Transverse colon (tissue), 4 donors: Measurements from ENCODE around the gene CCNDBP1. TPM values are rescaled to one million over a fixed set of nuclear protein-coding genes. Genes with fewer than 3 reads are reported as not detected.

ENCODE experiments used
- DNase-seq: peaks from one replicate; pipeline ENCODE4 v3.0.0-alpha.2; 2019
- H3K27ac ChIP-seq, 4 donors: fragments of 200-600 bp; sonication (generic); 2 replicates each; pipeline ENCODE4 v1.5.1; 2016 to 2018; ENCODE audit warnings: inconsistent platforms in 4 of 4
- H3K27me3 ChIP-seq: fragments of 200-600 bp; sonication (generic); 2 replicates; pipeline ENCODE4 v1.5.1; 2017; ENCODE audit warnings: inconsistent platforms
- H3K36me3 ChIP-seq, 4 donors: fragments of 200-600 bp; sonication (generic); 2 replicates each; pipeline ENCODE4 v1.5.1; 2017 to 2019; ENCODE audit warnings: inconsistent platforms in 4 of 4
- H3K4me1 ChIP-seq, 4 donors: fragments of 200-600 bp; sonication (generic); 2 replicates each; pipeline ENCODE4 v1.5.1; 2017 to 2020; ENCODE audit warnings: inconsistent platforms in 4 of 4
- H3K4me3 ChIP-seq, 4 donors: fragments of 200-600 bp; sonication (generic); 1 replicate in 1 of 4; 2 replicates in 3 of 4; pipeline versions ENCODE4 v1.5.1 to v1.6.1; 2017 to 2019; ENCODE audit warnings: inconsistent platforms in 4 of 4
- H3K9me3 ChIP-seq, 2 donors: fragments of 200-600 bp; sonication (generic); 2 replicates each; pipeline ENCODE4 v1.5.1; 2017 to 2019; ENCODE audit warnings: inconsistent platforms in 2 of 2
- EP300 ChIP-seq: sonication (generic); formaldehyde crosslinking; IDR thresholded peaks from one replicate; pipeline ENCODE4 v1.6.1; 2017; ENCODE audit warnings: antibody characterized with exemption, low read depth
- POLR2A ChIP-seq: fragments of 450-650 bp; IDR thresholded peaks from one replicate; pipeline ENCODE4 v1.6.1; 2016; ENCODE audit warnings: antibody characterized with exemption, mild to moderate bottlenecking, moderate library complexity
- POLR2AphosphoS5 ChIP-seq, 3 donors: sonication (generic); formaldehyde crosslinking; IDR thresholded peaks; one replicate each; pipeline ENCODE4 v1.6.1; 2016; ENCODE audit warnings: antibody characterized with exemption in 3 of 3
- WGBS, 2 donors: methylation state at CpG; one replicate each; pipeline ENCODE4 v1.1.5; 2018; ENCODE audit warnings: low coverage in 1 of 2; 5-methylcytosine and 5-hydroxymethylcytosine counted together
- in situ Hi-C, 4 donors: fragments of 200-750 bp; cut with MboI; loops; one replicate each; pipeline versions ENCODE4 v1.15.0 to v1.15.1; 2017; ENCODE audit warnings: low sequenced_read_pairs in 3 of 4, low pct_ligation_motif_present in 1 of 4, low pct_unique_long_range_greater_than_20kb in 1 of 4
- intact Hi-C: fragments of 100-400 bp; cut with DNase I; formaldehyde crosslinking; loops from one replicate; pipeline ENCODE4 v1.15.1; 2023; ENCODE audit warnings: low total_unique reads
- total RNA-seq, 4 donors: library from RNA; depleted of rRNA; stranded (reverse); fragments of >200 nt; gene quantifications; one replicate each; pipeline ENCODE4 v1.1.0, GENCODE V29; 2016
- TF ChIP-seq, protein P1 (sequence below), 5 experiments: fragments of 200-600 bp in 3 of 5; fragments of 450-650 bp in 2 of 5; sonication (generic) in 3 of 5; IDR thresholded peaks; 1 replicate in 2 of 5; 2 replicates in 3 of 5; pipeline ENCODE4 v1.5.1; 2016 to 2017; ENCODE audit warnings: antibody characterized with exemption in 5 of 5, inconsistent platforms in 3 of 5, mild to moderate bottlenecking in 2 of 5, moderate library complexity in 1 of 5

The CCNDBP1 gene
- total RNA-seq, 4 donors from 2014 or later, result 20.7 to 120 (median 80.0) TPM

DNA sequence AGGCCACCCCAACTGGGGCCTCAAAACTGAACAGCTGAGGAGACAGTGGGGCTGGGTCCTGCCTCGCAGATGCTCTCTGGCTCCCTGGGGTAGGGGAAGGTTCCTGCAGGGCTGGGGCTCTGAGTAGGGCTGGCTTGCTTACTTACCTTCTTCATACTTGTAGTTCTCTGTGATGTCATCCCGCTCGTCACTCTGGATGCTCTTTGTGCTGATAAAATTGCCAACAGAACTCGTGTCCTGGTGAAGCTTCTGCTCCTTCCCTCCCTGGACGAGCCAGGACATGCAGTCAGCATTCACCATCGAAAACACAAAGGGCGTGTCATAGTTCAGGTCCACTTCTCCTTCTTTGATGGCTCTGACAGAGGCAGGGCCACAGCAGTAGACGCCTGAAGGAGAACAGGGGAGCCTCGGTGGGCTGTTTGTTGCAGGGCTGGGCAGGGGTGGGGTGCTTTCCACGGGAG, 53.5 kb downstream of the CCNDBP1 start:
- no peak for DNase-seq
- in situ Hi-C loops, result no loop called here
- TF ChIP-seq POLR2AphosphoS5 (IDR thresholded peaks at IDR 0.05) (no peak), EP300 (no peak)

DNA sequence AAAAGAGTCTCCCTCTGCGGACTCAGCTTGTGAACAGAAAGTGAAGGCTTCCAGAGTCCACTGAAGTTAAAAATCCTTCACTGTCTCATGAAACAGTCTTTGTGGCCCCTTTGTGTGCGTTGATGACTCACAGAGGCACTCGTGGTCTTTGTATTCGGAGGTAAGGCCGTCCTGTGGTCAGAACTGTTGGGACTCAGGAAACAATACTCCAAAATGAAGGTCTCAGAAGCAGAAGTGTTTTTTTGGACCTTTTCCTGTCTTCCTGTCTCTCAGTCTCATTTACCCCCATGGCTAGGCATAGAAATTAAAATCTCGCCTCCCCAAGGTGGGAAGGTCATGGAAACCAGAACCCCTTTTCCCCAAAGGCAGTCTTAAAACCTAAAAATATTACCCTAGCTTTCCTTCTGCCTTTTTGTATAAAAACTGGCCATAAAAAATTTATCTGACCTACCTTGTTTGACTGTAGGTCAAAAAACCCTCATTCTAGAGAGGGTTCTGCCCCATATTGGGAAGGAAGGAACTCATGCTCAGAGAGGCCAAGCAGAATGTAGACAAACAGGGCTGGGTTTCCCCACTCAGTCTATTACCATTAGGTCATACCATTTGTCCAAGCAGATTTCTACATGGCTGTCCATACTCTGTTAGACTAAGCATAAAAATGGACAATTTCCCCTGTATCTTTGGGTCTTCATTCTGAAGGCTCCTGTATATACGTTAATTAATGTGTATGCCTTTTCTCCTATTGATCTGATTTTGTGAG, 54.7 kb downstream of the CCNDBP1 start:
- Histone ChIP-seq H3K36me3 (no peaks in the 10 kb centered on the region), H3K27me3 (no peaks in the 10 kb centered on the region), H3K4me1 (no peaks in the 10 kb centered on the region), H3K27ac (no peak overlapping the region), H3K4me3 (no peak overlapping the region), H3K9me3 (no peaks in the 10 kb centered on the region)
- no peak for DNase-seq
- TF ChIP-seq POLR2A (no peak), POLR2AphosphoS5 (IDR thresholded peaks at IDR 0.05) (no peak), EP300 (no peak)
- TF ChIP-seq, protein P1, sequence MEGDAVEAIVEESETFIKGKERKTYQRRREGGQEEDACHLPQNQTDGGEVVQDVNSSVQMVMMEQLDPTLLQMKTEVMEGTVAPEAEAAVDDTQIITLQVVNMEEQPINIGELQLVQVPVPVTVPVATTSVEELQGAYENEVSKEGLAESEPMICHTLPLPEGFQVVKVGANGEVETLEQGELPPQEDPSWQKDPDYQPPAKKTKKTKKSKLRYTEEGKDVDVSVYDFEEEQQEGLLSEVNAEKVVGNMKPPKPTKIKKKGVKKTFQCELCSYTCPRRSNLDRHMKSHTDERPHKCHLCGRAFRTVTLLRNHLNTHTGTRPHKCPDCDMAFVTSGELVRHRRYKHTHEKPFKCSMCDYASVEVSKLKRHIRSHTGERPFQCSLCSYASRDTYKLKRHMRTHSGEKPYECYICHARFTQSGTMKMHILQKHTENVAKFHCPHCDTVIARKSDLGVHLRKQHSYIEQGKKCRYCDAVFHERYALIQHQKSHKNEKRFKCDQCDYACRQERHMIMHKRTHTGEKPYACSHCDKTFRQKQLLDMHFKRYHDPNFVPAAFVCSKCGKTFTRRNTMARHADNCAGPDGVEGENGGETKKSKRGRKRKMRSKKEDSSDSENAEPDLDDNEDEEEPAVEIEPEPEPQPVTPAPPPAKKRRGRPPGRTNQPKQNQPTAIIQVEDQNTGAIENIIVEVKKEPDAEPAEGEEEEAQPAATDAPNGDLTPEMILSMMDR (IDR thresholded peaks at IDR 0.05), result no peak
- in situ Hi-C loops (no loop called here), intact Hi-C loops (no loop called here)
- 82 to 83% methylated on average over 3 to 7 of the region's 7 CpGs for WGBS, 2 donors

More for the DNA sequence above, 53.5 kb downstream of the CCNDBP1 start:
- no peak overlapping the region for H3K4me3 ChIP-seq
- no peak overlapping the region for H3K27ac ChIP-seq
- H3K4me1 ChIP-seq, result no peaks in the 10 kb centered on the region
- H3K36me3 ChIP-seq, result no peaks in the 10 kb centered on the region
- intact Hi-C loops, result no loop called here
- no peaks in the 10 kb centered on the region for H3K27me3 ChIP-seq
- WGBS, 2 donors, result 68 to 71% methylated on average over 4 to 10 of the region's 10 CpGs
- H3K9me3 ChIP-seq, result no peaks in the 10 kb centered on the region

DNA sequence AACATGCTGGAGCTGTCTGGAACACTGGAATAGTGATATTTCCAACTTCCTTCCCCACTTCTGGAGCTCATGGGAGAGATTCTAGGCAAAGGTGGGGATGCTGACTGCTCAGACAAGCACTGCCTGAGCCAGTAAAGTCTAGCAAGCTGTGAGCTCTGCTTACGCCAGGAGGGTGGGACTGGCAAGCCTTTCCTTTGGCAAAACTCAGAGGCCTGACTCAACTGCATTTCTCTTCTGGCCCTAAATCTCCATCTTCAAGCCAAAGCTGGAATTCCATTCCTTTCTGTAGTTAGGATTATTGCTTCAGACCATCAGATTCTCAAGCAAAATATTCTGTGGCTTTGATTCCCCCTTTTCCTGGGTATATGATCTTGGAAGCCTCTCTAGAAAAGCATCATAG, 55.9 kb downstream of the CCNDBP1 start:
- TF ChIP-seq POLR2AphosphoS5 (IDR thresholded peaks at IDR 0.05), result no peak
- TF ChIP-seq EP300, result no peak
- TF ChIP-seq, protein P1 (IDR thresholded peaks at IDR 0.05), result no peak
- TF ChIP-seq POLR2A, result no peak
- H3K36me3 ChIP-seq, result no peaks in the 10 kb centered on the region
- intact Hi-C loops (no loop called here), in situ Hi-C loops (no loop called here)
- no peaks in the 10 kb centered on the region for H3K9me3 ChIP-seq
- 77% methylated on average over 1 of the region's 1 CpG; no CpG with 5 or more reads in 1 of the 2 donors for WGBS, 2 donors
- H3K27ac ChIP-seq, result no peak overlapping the region
- peak; percentile 14 for DNase-seq
- H3K4me1 ChIP-seq, result no peaks in the 10 kb centered on the region
- H3K27me3 ChIP-seq, result no peaks in the 10 kb centered on the region
- no peak overlapping the region for H3K4me3 ChIP-seq

DNA sequence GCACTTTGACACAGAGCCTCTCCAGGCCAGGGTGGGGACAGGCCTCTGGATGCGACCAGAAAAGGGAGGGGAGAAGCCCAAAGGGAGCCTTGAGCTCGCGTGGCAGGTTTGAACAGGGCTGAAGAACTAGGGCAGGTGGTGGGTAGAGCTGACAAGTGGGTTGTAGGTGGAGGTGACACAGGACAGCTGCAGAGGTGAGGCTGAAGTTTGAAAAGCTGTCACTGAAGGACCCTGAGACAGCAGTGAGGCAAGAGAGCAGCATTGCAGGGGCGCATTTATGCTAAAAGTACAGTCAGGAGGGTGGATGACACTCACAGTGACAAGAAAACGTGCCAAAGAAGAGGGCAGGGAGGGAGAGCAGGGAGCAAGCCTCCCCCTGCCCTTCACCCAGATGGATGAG, 57.4 kb downstream of the CCNDBP1 start:
- 60 to 70% methylated on average over 2 to 5 of the region's 5 CpGs for WGBS, 2 donors
- H3K4me1 ChIP-seq, result no peaks in the 10 kb centered on the region
- TF ChIP-seq POLR2A, result no peak
- no peak for TF ChIP-seq POLR2AphosphoS5 (IDR thresholded peaks at IDR 0.05)
- no peak for TF ChIP-seq EP300
- TF ChIP-seq, protein P1 (IDR thresholded peaks at IDR 0.05), result no peak

More for the DNA sequence above, 57.4 kb downstream of the CCNDBP1 start:
- in situ Hi-C loops, result no loop called here
- intact Hi-C loops, result no loop called here
- no peaks in the 10 kb centered on the region for H3K36me3 ChIP-seq
- no peak overlapping the region for H3K4me3 ChIP-seq
- no peak for DNase-seq
- no peak overlapping the region for H3K27ac ChIP-seq
- H3K9me3 ChIP-seq, result no peaks in the 10 kb centered on the region
- no peaks in the 10 kb centered on the region for H3K27me3 ChIP-seq
